ENCODE data around the gene PDE1C.

The PDE1C gene

DNA sequence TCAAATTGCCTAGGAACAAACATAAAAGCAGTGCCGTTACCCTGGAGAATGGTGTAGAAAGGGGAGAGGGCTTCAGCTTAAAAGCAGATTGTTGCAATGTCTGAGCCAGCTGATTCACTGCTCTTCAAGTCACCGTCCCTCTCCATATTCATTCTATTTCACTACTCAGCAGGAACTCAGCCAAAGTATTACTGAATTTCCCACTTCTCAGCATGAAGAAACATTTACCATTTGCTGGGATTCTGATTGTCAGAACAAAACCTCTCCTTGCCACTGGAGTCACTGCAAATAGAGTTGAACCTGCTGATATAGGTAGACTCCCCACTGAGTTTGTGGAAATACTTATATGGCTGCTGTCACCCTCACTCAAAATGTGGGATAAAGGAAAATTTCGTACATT is 311.5 kb downstream of the PDE1C start:
- DNase-seq = no peak

DNA sequence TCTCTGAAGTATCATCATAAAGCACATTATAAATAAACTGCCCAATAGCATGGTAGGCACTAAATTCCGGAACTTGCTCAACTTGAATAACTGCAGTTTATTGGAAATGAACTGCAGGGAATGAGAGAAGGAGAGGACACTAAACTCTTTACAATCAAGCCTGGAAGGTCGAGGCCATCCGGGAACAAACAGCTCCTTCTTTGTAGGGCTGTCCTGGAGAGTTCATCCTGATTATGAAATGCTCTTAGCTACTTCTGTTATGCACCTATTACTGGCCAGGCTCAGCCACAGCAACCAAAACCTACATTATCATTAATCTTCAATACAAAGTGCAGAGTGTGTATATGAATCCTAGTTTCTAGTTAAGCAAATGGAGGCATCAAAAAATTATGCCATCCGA is 318.5 kb downstream of the PDE1C start:
- DNase-seq = no peak

DNA sequence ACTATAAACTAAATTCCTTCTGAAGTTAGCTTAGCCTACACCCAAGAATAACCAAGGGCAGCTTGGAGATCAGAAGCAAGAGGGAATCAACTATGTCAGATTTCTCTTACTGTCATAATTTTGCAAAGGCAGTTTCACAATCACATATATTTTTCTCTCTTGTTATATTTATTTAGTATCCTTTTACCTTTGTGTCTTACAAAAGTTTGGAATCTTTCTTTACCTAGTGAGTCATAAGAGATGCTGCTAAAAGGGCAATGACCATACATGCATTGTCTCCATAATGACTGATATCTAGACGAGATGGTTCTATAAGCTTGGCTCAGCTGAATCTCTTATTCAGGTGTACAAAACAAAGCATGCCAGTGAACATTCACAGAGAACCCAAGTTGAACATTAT is 322.1 kb downstream of the PDE1C start:
- DNase-seq = no peak

DNA sequence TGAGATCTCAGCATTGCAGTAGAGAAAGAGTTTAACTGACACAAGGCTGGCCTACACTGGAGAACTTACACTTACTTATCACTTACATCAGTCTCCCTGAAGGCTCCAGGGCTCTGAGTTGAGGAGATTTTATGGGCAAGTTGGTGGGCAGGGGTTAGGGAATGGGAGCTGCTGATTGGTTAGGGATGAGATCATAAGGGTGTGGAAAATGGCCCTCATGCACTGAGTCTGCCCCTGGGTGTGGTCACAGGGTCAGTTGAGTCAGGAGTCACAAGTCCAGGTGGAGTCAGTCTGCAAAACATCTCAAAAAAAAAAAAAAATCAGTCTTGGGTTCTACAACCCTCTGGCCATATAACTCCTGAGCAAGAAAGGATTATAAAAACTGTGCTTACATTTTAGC is 322.7 kb downstream of the PDE1C start:
- no peak for DNase-seq

DNA sequence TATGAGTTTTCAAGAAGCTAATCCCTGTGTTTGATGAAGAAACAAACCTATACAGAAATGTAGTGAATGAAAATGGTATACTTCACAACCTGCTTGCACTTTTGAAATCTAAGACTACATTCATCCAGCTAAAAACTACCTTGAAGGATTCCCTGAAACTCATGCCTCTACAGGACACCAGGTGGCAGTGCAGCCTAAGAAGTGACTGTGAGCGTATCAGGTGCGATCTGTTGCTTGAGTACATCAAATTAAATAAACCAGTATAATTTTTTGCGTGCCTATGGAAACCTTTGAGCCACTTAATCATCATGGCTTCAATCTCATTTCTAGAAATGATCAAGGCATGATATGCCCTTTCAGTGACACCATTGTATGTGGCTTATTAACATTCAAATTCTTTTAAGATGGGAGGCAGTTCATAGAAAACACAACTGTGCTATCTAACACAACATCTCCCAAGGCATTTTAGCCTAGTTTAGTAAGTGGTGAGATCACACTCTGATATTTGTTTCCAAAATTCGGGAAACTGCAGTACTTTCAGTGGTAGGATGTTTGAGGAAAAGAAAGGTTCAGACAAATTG is 325.8 kb downstream of the PDE1C start:
- DNase-seq = peak; percentile 73

DNA sequence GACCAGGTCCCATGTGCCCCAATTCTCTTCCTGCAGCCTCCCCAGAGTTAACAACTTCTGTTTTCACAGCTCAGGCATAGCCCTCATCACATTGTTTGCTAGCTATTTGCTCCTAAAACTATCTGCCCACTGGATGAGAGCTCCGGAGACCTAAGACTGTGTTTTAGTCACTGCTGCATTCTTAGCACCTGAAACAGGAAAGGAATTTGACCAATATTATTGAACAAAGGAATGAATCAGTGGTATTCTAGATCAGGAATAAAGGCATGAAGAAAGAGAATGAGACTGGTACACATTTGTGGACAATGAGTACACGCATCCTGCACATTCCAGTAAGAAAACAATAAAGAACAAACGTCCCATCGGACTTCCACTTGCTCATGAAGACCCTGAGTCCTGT is 328.4 kb downstream of the PDE1C start:
- DNase-seq = no peak

DNA sequence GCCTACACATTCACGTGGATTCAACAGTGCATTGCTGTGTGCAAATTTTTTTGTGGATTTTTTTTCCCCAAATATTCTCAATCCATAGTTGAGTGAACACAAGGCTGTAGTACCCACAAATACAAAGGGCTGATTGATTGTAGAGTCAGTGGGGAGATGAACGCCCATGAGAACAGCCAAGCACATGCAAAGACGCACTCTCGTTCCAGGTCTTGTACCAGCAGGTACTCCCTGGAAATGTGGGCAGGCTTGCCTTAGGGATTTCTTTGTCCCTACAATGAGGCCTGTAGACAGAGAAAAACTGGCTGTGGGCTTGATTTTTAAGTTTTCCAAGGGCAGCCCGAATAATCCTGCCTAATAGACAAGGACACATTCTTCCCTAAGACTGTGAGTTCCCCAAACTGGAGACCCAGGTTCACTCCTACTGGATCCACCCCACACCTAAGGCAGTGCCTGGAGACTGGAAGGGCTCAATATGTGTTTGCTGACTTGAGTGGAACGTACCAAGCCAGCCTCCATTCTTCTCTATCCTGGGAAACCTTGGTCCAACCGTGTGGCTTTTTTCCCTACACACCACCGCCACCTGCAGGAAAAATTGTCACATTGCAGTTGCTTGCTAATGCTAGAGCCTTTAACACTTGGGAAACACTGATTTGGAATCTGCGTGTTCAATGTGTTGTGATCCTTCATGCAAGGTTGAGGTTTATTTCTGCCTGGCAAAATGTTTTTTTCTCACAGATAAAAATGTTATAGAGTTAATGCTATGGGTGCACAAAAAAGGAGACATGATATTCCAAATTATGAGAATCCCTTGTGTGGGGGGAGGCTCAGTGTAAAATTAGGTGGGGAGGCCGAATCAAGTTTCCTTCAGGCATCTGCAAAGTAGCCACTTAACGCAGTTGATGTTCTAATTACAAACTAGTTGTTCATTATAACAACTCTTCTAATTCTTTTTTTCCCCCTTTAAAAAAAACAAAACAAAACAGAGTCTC is 333.9 kb downstream of the PDE1C start:
- DNase-seq = peak; percentile 89

DNA sequence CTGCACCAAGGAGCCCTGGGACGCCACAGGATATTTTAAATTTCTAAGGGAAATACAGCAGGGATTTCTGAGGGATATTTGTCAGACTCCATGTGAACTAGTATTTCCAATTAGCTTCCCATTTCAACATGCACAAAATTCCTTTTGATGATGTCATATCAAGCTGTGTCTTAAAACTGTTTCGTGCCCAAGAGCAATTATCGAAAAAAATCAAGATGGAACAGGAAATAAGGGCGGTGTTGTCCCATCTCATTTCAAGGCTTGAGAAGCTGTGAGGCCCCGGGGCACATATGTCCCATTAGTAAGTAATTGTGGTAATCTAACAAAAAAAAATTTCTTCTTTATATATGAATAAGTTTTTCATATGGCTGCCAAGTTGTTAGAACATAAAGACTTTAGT is 335.8 kb downstream of the PDE1C start:
- DNase-seq = no peak

DNA sequence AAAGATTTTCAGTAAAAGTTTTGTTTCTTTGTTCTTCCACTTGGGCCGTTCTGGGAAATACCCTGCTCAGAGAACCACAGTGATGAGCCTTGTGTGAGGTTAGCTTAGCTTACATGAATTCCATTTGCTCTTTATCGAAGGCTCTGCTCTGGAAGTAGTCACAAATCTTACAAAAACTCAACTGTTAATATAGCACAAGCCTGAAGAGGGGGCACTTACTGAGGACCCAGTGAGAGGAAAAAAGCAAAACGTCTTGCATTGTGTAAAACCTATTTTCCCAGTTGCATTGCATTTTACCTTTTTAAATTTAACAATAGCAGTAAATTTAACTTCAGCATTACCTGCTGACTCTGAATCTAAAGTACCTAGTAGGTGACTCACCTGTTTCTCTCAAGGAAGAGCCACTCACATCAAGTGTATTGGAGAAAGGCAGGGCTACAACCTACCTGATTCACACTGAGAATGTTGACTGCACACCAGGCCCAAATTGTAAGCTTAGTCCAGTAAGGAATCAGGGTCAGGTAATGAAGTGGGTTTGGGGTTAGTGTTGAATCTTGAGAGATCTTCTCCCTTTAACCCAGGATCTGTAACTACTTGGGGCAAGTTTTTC is 340.9 kb downstream of the PDE1C start:
- DNase-seq = no peak

DNA sequence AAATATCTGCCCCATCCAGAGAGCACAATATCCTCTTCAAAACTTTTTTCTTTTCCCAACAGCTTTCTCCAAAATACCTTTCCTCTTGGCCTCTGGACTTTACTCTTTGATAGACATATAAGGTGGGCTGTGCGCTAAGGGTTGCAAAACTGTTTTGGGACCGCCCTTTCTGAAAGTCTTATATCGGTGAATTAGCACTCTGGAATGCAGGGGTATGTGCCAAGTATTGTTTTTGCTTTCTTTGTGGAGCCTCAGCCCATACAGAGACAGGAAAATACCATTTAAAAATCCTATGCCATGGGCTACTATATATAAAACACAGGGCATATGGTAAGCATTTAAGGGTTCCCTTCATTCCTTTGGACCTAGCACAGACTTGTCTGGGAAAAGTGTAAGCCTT is 345.5 kb downstream of the PDE1C start:
- no peak for DNase-seq

DNA sequence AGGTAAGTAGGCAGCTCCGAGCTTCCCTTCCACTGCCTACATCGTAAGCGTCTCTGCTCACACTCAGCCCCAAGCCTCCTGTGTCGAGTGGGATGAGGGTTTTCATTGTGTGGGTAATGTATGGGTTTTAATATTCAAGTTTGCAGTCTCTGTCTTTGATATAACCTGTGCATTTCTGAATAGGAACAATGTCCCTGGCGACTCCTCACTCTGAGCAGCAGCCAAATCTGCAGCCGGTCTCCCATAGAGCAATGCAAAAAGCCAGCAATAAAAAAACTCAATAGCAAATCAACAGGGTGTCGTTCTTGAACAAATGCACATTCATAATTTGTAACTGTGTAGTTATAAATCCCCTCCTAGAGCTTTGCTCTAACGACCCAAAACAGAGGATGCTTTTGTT is 349.8 kb downstream of the PDE1C start:
- DNase-seq = no peak

DNA sequence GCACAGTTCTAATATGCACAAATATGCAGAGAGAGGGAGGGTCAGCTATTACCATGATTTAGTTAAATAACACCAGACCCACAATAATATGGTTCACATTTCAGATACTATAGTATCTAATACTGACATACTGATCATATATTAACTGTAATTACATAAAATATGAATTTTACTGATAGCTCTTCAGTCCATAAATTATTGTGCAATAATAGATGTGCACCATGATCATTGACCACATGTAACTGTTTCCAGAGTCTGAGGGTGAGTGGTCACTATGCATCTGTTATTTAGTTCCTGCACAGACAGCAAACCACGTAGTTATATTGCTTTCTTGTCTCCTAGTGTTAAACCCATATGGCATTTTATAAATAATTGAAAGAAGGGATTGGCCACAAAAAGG is 353.9 kb downstream of the PDE1C start:
- no peak for DNase-seq

DNA sequence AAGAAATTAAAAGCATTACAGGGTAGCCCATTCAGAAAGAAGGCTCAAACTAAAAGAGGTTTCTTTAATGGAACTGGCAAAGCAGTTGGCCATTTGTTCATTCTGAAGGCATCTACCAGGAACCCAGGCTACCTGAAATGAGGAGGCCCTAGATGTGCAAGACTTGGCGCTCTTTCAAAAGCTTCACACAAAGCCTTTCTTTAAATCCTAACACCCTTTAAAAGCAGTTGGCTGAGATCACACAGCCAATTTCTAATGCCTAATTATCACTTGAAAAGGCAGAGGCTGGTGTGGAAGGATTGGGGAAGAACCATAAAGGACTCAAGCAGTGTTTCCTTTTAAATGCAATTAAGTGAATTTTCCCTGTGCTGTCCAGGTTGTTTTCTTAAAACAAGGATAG is 360.0 kb downstream of the PDE1C start:
- DNase-seq = no peak

DNA sequence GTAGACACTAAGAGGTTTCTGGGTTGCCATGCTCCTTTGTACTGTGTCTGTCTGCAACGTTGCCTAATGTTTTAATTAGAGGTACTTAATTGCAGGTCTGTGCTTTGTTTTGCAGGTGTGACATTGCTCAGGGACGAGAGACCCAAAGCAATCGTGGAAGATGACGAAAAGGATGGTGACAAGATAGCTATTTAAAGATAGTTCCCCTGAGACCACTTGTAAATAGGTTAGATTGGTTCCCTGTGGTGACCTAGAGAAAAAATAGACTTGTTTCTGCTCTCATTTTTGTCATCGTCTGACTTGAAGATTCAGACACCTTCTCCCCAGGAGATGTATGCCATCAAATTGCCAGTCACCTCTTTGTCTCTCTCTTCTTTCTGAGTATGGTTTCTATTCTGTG is 363.1 kb downstream of the PDE1C start:
- no peak for DNase-seq

DNA sequence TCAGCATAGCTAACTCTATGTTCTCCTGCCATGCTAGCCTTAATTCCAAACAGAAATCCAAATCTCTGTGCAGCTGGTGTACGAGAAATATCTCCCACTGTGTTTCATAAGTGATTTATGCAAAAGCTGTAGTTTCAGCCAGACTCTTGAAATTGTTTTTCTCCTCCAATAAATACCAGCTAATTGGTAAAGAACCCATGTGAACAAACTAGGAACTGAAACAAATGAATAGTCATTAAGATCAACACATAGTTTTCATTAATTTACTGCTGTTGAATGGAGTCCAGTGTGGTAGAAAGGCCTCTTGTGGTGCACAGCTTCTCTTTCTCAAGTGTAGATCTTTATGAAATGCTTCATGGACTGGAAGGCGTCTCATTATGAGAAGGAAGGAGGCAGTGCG is 364.8 kb downstream of the PDE1C start:
- DNase-seq = no peak

DNA sequence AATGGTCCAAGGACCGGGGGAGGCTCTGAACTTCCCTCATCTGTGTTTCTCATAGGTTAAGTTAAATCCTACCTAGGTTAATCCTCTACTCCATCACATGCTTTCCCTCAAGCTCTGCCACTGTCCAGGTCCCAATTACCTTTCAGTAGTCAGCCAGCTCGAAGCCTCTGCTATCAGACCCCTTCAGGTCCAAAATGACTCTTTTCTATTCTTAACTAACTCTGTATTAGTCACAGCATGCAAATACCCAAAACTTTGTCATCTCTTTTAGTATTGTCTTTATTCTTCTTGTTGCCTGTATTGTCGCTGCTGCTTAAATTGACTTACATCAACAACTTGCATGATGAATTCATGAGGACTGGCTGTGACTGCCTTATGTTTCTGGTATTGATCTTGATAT is 367.9 kb downstream of the PDE1C start:
- no peak for DNase-seq

All from NCI-H510A treated with DMSO at 0.1 percent for 48 hours (cell line).